IPS-NIHi11 (cell line): ENCODE measurements around the gene CDKN2B-AS1.

Experiments used
- DNase-seq: peaks from one replicate; pipeline ENCODE4 v3.0.0; 2012; ENCODE audit warnings: mixed read lengths, low spot score

The CDKN2B-AS1 gene

DNA sequence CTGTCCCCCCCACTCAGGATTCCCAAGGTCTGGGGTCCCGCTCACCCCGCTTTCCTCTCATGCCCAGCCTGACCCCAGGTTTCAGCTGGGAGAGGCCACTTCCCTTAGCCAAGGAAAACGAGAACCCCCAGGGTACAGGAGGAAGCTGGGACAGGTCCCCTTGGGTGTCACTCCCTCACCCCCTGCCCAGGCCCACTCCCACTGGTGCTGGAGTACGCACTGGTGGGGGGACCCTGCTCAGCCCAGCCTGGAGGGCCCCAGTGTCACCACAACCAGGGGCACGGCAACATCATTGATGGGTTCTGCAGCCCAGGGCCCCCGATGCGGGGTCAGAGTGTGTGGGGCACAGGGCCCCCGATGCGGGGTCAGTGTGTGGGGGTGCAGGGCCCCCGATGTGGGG lies 159.5 kb downstream of the CDKN2B-AS1 start:
- no peak for DNase-seq

DNA sequence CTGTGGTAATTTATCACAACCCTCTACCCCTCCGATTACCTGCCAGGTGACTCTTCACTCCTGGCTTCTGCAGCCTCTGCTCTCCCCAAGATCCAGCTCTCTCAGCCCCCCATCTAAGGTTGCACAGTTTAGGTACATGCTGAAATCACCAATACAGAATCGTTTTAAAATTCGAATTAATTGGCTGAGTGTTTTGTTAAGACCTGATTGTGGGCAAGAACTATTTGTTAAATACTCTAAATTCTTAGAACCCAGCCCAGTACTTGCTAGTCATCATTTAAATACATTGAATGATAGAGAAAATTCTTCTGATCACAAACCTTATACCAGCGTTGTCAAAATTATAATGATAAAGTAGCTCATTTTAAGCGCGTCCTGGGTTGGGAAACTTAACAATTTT lies 162.0 kb downstream of the CDKN2B-AS1 start:
- no peak for DNase-seq

DNA sequence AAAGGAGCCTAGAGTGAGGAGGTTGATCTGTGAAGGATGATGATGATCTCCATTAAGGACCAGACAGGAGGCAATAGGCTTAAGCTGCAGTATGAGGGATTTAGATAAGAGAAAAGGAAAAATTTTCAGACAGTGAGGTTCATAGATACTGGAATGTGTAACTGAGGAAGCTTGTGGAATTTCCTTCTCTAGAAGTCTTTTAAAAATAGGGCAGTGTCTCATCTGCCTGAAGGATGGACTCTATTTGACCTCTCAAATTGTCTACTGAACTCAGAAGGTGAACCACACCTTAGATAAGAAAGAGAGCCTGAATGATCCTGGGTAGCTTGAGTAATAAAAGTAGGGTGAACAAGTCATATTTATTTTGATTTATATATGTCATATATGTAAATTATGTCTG lies 162.7 kb downstream of the CDKN2B-AS1 start:
- no peak for DNase-seq

DNA sequence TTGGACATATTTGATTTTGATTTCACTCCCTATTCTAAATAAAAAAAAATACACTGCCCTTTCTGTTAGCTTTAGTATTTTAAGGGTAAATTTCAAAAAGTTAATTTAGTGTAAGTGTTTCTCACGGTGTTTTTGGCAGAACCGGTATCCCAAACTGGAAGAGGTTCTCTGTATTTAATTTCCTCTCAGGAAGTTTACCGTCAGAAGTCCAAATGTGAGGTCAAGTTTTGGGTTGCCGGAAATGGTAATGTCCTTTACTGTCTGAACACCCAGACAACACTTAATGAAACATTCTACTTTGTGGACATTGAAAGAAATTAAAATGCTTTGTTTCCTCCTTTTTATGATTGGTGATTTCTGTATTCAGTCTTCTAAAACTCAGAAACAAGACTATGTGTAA lies 163.2 kb downstream of the CDKN2B-AS1 start:
- DNase-seq: no peak

DNA sequence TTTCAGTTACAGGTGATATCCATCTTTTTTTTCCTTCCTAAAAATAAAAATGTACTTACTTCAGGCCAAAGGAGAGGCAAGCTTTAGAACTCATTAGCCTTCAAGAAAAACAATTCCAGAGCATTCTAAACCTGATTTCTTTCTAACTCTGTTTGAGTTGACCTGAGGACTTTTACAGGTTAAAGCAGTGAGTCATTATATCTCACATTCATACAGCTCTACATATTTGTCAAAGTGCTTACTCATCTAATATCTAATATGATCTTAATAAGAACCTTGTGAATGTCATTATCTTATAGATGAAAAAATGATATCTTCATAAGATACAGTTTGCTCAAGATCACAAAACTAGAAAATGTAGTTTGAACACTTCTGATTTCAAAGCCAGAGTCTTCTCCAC lies 163.7 kb downstream of the CDKN2B-AS1 start:
- no peak for DNase-seq

DNA sequence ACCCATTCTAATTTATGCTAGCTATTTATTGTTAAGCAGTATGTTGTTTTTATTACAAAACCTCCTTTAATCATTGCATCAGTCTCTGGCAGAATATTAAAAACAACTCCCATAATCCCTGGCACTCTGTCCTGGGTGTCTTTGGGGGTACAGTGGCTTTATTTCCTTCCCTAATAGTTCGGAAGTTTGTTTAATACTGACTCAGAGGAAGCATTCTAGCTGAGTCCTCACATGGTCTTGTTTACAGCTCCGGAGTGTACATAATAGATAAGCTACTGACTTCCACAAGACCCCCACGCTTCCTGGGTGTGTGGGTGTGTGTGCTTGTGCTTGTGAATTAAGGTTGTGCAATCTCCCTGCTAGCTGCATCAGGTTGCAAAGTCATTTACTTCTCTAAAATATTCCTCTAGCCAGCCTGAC lies 164.3 kb downstream of the CDKN2B-AS1 start:
- no peak for DNase-seq

DNA sequence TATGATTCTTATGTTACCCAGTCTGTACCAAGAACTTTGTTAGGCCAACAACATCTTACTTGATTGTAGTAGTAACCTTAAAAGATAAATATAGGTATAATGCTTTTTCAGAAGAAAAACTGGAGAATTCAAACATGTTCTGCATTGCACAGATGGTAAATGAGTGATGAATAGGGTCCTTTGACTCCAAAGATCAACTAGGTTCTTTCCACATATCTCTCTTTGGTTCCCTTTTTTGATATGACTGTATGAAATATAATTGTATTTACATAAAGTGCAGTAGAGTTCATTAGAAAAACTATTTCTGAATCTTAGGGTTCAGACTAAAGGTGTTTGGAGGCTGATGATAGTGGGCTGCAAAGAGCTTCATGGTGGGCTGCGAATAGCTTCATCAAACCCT lies 165.0 kb downstream of the CDKN2B-AS1 start:
- DNase-seq: no peak

DNA sequence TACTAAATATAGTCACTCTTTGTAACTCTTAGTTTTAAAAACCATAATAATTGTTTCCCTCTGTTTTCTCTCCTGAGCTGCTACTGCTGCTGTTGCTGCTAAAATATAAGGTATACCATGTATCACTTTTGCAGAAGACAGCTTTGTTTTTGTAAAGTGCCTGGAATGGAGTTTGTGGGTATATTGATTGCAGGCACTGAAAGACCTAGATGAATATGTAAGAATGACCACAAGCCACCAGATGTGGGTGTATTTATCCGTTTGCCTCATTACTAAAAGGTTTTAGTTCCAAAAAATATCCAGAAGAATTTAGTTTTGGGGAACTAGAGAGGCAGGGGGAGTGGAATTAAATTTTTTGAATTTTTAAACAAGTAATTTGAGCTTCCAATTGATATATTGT lies 165.6 kb downstream of the CDKN2B-AS1 start:
- no peak for DNase-seq

DNA sequence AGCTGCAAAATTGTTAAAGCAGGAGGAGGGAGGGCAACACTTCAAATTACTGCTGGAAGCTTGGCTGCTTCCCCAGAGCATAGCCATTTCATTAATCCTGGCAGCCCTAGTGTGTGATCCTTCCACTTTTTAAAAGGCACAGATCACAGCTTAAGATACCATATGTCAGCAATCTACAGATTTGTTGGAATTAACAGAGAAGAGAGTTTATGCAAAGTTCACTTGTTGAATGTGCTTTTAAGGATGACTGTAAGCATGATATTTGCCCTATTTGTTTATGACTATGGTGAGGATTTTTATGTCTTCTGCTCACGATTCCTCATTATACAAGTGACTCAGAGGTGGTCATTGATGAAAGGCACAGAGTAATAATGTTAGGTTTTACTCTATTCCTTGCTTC lies 170.6 kb downstream of the CDKN2B-AS1 start:
- DNase-seq: no peak

DNA sequence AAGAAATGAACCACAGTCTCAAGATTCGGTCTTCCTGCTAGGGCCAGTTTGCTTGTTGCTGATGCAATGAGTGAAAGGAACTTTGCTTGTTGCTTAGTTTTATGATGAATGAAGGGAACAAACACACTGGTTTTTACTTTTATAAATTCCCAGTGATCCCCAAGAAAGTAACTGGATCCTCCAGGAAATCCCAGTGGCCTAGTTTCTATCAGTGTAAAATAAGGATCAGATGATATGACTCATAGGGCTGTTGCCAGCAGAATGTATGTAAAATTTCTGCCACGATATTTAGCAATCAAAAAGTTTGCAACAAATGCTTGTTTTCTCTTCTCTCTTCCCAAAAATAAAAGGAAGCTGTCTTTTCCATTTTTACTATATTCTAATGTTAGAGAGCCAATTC lies 174.7 kb downstream of the CDKN2B-AS1 start:
- DNase-seq: no peak

DNA sequence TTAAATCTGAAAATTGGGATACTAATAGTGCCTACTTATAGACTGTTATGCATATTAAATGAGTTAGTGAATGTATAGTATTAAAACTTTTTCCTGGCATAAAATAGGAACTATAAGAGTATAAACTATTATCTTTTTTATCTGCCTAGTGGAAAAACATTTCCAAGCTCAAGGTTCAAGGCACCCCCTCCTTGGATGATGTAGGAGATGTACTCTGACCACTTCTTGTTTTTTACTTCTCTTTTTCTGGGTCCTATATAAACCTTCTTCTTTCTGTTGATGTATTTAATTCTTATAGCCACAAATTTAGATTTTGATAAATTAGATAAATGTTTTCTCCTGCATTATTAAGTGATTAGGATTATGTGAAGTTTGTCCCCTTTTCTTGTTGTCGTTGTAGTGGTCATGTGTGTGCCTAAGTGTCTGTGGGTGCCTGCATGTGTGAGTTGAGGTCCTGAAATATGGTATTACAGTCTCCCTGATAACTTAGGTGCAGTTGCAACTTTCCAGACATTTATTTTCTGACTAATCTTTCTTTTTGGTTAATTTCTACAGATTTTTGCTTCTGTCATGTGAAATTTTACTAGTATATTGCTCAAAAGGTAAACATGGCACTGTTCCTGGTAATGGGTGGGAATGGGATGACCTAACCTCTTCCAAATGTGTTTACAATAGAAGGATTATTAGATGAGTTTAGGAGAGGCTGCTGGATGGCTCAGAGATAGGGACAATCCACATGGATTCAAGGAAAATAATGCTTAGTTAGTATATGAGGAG lies 175.3 kb downstream of the CDKN2B-AS1 start:
- no peak for DNase-seq
